Measurements from ENCODE around the gene KCNAB1.

Gene KCNAB1

DNA sequence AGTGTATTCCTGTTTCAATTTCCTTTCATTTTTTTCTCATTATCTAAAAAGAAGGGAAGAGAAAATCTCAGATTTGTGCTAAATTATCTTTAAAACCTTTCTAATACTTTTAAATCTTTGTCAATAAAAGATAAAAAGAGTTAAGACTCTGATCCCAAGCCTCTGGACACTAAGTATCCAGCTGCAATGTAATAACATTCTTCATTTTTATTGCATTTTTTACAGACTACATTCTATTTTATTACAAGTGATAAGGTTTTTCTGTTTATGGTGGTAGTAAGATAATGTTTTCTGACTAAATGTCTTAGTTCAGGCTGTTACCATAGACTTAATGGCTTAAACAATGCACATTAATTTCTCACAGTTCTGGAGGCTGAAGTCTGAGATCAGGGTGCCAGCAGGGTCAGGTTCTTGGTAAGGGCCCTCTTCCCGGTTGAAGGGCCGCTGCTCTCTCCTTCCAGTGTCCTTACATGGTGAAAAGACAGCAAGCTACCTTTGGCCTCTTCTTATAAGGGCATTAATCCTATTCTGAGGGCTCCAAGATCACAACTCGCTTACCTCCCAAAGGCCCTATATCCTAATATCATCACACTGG lies 19.7 kb downstream of the KCNAB1 start:
- no peak for DNase-seq

DNA sequence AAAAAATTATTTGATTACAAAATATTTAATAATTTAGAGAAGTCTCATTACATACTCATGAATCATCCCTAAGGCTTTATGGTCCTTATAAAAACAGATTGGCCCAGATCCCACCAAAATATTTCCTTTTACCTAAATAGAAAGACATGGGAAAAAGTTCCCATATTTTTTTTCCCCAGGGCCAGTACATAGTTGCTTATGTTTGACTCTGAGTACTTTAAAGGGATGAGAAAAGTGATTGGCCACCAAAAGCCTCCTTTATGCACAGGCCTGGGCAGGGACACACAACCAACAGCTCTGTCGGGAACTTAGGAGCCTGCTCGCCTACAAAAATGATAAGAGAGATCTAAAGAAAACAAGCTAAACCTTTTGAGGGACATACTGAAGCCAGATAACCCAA lies 22.3 kb downstream of the KCNAB1 start:
- no peak for DNase-seq

DNA sequence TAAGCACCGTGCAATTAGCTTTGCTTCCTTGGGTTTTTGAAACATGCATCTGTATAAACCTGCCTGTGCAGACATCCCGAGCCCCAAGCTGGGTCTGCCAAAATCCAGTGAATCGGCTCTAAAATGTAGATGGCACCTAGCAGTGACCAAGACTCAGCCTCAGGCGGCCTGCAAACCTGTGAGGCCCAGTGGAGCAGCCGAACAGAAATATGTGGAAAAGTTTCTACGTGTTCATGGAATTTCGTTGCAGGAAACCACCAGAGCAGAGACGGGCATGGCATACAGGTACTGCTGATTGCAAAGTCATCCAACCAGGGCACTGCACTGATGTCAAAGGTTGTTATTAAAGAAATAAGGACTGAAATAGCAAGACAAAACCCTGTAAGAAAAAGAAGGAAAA lies 22.8 kb downstream of the KCNAB1 start:
- no peak for DNase-seq

- DNase-seq = no peak
Measured at GRCh38 chr3:156144060-156144459, 23.7 kb downstream of the KCNAB1 start.

GRCh38 chr3:156145866-156146265 lies 25.5 kb downstream of the KCNAB1 start:
- no peak for DNase-seq

GRCh38 chr3:156148345-156148945 lies 28.1 kb downstream of the KCNAB1 start:
- DNase-seq = no peak

DNA sequence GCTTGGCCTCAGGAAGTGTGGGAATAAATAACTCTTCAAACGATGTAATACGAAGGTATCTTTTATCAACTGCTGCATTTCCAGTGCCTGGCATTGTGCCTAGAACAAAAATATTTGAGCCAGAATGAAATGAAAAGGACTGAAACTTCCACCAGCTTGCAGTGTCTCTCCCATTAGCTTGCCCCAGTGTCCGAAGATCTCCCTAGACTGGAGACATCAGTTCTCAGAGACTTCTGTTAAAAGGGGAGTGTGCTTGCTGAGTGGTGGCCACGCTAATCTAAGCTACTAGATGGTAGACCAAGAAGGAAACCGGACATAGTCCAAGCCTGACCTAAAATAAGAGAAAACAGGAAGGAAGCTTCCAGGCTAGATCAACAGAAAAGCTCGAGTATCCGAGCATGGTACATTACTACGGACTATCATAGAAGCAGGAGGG lies 28.6 kb downstream of the KCNAB1 start:
- no peak for DNase-seq

DNA sequence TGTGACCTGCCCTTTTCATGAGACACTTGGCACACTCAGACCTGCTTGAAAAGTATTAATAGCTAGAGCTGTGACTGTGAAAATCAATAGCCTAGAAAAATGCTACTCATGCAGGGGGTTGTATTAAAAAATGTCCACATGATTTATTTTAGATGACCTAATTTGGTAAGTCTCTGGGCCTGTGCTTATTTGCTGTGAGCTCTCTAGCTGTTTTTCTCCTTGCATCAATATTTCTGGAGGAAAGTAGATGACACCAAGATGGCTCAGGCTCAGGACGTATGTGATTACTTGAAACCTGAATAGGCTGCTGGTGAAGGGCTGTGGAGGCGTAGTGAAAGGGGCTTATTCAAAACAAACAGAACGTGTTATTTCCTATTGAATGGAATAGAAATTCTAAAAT lies 29.5 kb downstream of the KCNAB1 start:
- DNase-seq = no peak

DNA sequence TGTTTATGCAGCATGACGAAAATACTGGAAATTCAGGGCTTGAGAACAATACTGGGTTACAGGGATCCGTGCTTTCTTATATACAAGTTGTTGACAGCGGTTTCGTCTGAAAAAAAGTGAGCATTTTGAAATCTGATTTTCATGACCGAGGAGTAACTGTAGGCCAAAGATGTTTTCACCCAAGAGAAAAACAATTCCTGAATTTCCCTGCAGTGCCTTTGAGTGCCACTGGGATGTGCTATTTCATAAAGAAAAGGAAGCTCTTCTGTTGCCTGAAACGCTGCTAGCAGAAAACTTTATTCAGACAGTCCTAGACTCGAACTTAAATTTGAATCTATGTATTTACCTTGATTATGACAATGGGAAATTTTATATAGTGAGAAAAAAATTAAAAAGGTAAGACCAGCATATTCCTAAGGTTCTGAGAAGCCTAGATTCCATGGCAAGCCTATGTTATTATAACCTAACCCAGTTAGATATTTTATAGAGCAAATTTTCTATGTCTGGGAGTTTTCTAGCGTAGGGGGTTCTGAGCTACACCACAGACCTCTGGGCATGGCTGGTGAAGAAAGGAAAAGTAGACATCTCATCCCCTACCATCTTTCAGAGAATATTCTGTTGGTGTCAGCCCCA lies 30.2 kb downstream of the KCNAB1 start:
- DNase-seq = peak; percentile 45

DNA sequence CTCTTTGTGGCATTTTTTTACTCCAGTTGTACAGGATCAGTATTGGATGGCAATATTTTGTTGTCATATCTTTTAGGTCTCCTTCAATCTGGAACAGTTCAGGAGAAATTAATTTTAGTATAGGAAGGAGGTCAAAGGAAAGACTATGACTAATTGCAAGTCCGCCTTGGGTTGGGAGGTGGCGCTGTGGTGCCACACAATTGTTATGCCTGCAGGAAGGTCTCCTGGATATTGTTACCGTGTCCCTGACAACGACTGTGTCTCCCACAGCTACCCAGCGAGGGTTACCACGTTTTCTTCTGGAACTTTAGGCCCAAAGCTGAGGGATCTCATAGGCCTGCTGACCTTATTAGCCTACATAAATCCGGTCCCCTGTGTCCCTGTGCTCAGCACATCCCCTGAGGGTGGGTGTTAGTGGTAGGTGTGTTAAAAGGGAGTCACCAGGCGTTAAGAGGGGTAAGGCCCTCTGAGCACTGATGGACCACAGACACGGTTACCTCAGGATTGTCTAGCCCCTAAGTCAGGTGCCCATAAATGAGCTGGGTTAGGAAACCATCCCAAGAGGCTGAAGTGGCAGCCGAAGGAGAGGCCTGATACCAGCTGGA lies 31.5 kb downstream of the KCNAB1 start:
- DNase-seq = peak; percentile 71

- DNase-seq = no peak
Measured at GRCh38 chr3:156158656-156159295, 38.4 kb downstream of the KCNAB1 start.

- DNase-seq = no peak
Measured at GRCh38 chr3:156160647-156161046, 40.3 kb downstream of the KCNAB1 start.

DNA sequence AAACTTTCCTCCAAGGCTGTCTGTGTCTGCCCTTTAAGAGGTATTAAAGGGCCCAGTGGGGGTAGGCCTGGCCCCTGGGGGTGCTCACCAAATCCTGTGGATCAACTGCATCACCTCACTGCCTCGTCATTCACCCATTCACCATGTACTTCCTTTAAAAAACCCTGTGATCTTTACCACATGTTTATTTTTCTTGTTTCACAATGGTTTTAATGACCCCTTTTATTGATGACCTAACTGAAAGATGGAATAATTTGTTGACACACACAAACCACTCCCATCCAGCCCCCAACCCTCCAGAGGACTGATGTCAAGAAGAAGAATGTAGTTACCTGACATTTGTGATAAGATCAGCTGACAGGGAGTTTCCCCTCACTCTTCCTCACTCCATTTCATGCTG lies 40.8 kb downstream of the KCNAB1 start:
- no peak for DNase-seq

DNA sequence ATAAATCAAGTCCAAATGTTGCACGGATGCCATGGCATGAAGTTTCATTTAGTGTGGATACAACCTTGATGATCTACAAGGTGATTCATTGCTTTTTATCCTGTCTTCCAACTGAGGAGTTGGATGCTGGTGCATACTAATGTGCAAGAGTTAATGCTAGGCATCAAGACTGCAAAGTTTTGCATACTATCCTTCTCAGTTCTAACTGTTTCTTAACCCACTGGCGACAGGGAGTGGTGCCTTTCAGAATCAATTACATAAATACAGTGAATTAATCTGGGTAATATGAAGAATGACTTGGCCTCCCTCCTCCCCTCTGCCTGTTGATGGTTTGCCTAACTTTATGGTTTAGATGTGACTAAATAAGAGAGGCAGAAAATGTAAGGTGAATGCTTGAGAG lies 43.5 kb downstream of the KCNAB1 start:
- no peak for DNase-seq

GRCh38 chr3:156166808-156167207 lies 46.4 kb downstream of the KCNAB1 start:
- no peak for DNase-seq

DNA sequence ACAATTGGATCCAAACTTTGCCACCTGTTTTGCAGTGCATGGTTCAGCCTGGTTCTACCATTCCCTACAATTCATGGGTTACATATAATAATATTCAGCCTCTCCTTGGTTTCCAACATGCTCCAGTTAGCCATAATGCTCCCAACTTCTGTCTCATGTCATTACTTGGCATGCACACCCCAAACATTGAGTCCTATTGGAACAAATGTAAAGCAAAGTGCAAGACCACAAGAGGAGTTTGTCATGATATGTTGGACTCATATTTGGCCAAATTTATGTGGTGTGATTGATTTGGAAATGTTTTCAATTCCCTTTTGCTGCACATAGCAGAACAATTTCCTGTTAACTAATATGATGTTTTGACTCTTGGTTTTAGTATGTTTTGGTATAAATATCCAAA lies 50.2 kb downstream of the KCNAB1 start:
- no peak for DNase-seq

- DNase-seq = no peak
Measured at GRCh38 chr3:156171281-156172267, 51.2 kb downstream of the KCNAB1 start.

DNA sequence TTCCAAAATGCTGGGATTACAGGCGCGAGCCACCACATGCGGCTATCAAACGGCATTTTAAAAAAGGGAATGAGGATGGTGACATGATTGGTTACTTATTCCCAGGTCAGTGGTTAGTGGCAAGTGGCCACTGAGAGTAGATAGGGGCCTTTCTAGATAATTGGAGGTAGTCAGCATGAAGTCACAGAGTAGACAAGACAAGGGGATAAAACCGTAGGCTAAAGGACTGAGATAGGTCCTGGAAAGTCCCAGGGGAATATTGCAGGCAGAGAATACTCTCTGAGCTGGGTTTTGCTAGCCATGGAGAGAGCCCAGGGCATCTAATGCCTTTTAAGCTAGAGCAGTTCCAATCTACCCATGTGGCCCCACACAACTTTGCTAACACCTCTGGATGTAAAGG lies 52.2 kb downstream of the KCNAB1 start:
- no peak for DNase-seq

- no peak for DNase-seq
Measured at GRCh38 chr3:156174229-156174847, 54.0 kb downstream of the KCNAB1 start.

DNA sequence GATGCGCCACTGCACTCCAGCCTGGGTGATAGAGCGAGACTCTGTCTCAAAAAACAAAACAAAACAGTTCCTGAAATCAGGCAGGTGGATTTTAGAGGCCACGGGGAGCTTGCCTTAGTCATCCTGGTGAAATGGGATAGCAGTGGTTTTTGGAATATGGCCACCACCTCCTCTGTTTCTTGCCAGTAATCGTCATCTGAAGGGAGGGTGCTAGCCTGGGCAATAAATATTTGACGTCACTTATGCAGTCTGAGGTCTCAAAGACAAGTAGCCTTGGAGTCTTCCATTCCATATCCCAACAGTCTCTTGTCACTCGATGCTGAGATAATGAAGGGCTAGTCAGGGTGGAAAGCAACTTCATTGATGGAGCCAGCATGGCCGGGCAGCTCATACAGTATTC lies 55.2 kb downstream of the KCNAB1 start:
- DNase-seq = no peak

DNA sequence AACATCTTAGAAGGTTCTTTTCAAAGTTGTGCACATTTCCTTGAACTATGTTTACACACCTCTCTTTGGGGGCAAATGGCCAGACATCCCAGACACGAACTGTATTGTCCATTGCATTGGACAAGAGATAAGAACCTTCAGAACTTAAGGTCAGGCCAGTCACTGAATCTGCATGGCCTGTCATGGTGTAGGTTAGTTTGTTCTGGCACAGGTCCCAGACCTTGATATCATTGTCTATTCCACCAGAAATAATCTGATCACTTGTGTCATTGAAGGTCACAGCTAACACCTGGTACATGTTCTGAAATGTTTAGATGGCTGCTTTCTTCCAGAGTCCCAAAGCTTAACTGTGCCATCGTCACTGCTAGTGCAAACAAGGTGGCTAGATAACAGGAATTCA lies 55.7 kb downstream of the KCNAB1 start:
- no peak for DNase-seq

- DNase-seq = no peak
Measured at GRCh38 chr3:156176629-156177210, 56.3 kb downstream of the KCNAB1 start.

Measured in left hindlimb (tissue), 1 donor.